ENCODE results near the gene SMYD4.

Gene SMYD4

GRCh38 chr17:1753767-1754429, 75.8 kb downstream of the SMYD4 start:
- TF ChIP-seq CTCF (conservative IDR thresholded peaks at IDR 0.05; ENCODE audit: low read depth, low read length), result no peak
- H3K4me3 ChIP-seq (ENCODE audit: low read length), result no peak overlapping the region
- DNase-seq (ENCODE audit: low read depth), result no peak

DNA sequence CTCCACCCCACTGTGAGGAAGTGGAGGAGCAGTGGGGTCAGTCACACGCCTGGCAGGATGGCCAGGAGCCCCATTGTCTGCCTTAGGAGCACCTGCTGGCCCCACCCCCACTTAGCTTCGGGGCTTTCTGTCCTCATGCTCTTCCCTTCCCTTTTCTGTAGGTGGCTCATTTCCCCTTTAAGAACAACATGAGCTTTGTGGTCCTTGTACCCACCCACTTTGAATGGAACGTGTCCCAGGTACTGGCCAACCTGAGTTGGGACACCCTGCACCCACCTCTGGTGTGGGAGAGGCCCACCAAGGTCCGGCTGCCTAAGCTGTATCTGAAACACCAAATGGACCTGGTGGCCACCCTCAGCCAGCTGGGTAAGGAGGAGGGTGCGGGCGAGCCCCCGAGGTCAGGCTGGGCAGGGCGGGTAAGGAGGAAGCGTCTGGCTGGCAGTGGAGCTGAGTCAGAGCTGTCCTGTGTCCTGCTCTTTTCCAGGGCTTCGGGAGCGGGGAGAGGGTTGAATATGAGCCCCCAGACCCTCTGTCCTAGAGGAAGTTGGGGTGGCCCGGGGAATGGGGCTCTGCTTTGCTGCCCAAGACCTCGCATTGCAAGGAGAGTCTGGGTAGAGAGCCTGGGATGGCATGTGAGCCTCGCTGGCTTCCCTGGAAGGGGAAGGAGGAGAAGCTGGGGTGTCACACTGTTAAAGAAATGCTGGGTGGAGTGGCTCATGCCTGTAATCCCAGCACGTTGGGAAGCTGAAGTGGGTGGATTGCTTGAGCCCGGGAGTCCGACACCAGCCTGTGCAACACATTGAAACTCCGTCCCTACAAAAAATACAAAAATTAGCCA, 77.1 kb downstream of the SMYD4 start:
- TF ChIP-seq CTCF (conservative IDR thresholded peaks at IDR 0.05; ENCODE audit: low read depth, low read length), result no peak
- no peak overlapping the region for H3K4me3 ChIP-seq (ENCODE audit: low read length)
- DNase-seq (ENCODE audit: low read depth), result no peak

- H3K4me3 ChIP-seq (ENCODE audit: low read length), result no peak overlapping the region
- TF ChIP-seq CTCF (conservative IDR thresholded peaks at IDR 0.05; ENCODE audit: low read depth, low read length), result no peak
- DNase-seq (ENCODE audit: low read depth), result no peak
These were observed 79.1 kb downstream of the SMYD4 start for GRCh38 chr17:1750628-1751027.

DNA sequence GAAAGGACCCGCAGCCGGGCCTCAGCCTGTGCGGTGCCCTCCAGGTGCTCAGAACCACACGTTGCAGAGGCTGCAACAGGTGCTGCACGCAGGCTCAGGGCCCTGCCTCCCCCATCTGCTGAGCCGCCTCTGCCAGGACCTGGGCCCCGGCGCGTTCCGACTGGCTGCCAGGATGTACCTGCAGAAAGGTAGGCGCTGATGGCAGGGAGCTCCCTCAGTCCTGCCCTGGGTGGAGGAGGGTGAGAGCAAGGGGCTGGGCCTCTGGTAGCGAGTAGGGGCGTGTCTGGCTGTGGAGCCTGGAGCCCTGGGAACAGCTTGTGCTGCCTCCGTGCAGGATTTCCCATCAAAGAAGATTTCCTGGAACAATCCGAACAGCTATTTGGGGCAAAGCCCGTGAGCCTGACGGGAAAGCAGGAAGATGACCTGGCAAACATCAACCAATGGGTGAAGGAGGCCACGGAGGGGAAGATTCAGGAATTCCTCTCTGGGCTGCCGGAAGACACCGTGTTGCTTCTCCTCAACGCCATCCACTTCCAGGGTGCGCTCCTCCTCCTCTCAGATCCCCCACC, 82.6 kb downstream of the SMYD4 start:
- no peak for TF ChIP-seq CTCF (conservative IDR thresholded peaks at IDR 0.05; ENCODE audit: low read depth, low read length)

GRCh38 chr17:1745513-1746020, 84.1 kb downstream of the SMYD4 start:
- H3K4me3 ChIP-seq (ENCODE audit: low read length), result no peak overlapping the region
- no peak for TF ChIP-seq CTCF (conservative IDR thresholded peaks at IDR 0.05; ENCODE audit: low read depth, low read length)
- DNase-seq (ENCODE audit: low read depth), result no peak

More for the DNA sequence above, 82.6 kb downstream of the SMYD4 start:
- no peak overlapping the region for H3K4me3 ChIP-seq (ENCODE audit: low read length)
- DNase-seq (ENCODE audit: low read depth), result no peak

- TF ChIP-seq CTCF (conservative IDR thresholded peaks at IDR 0.05; ENCODE audit: low read depth, low read length), result no peak
- DNase-seq (ENCODE audit: low read depth), result no peak
- H3K4me3 ChIP-seq (ENCODE audit: low read length), result no peak overlapping the region
These were observed 84.9 kb downstream of the SMYD4 start for GRCh38 chr17:1744551-1745512.
